Measurements from ENCODE around the gene MAML3. TPM values are rescaled to one million over a fixed set of nuclear protein-coding genes. Genes with fewer than 3 reads are reported as not detected.

The MAML3 gene
- total and polyA plus RNA-seq, 2 of the 13 experiments (the other 11 are each of a cell fraction or from before 2014, with no cell fraction given) = 0.05 to 0.13 TPM

DNA sequence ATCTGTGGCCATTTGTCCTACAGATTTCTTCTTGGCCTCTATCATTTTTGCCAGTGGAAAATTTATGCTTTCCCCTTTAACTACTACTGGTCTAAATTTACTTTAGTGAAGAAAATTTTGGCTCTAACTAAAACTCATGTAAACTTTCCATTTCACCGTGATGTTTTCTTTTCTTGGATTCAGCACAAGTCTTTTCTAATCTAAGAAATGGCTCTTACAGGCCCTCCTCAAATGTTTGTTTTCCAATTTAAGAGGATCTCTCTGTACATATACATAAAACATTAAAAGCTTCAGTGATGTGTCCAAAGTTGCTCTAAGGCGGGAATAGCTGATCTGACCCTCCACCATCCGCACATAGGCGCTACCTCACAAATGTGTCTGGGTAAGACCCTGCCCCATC lies 68.1 kb downstream of the MAML3 start:
- 61% methylated on average over 4 of the region's 4 CpGs for WGBS (ENCODE audit: low lambda C conversion rate)
- ChIA-PET CTCF (ENCODE audit: low intra/inter-chr PET ratio, low total read pairs) (no interaction called here), POLR2A (no interaction called here)
- DNase-seq (ENCODE audit: low spot score) (no peak), FAIRE-seq (no peak), ATAC-seq (no peak)
- H3K27ac ChIP-seq (ENCODE audit: extremely low read length, insufficient read depth, low read length) = no peak overlapping the region
- peaks cover 20% of the 10 kb centered on the region for H3K4me1 ChIP-seq (ENCODE audit: insufficient read depth, low read length)
- BruUV-seq (replicated peaks) = no TSS peak
- intact Hi-C loops (cut with micrococcal nuclease; ENCODE audit: unreplicated experiment) (no loop called here), in situ Hi-C loops (cut with HindIII; ENCODE audit: extremely low pct_ligation_motif_present, low pct_unique_long_range_greater_than_20kb) (no loop called here)
- H3K4me2 ChIP-seq (ENCODE audit: low read depth, low read length) = no peak overlapping the region
- TF ChIP-seq ZC3H4 (CRISPR knock-in tag; IDR thresholded peaks at IDR 0.05; ENCODE audit: borderline replicate concordance) (no peak), NFATC3 (CRISPR knock-in tag; IDR thresholded peaks at IDR 0.05) (no peak), ZNF253 (CRISPR knock-in tag; IDR thresholded peaks at IDR 0.05; ENCODE audit: borderline replicate concordance) (no peak), TOPORS (CRISPR knock-in tag; IDR thresholded peaks at IDR 0.05) (no peak), ZNF776 (CRISPR knock-in tag; IDR thresholded peaks at IDR 0.05) (no peak), JUN (CRISPR knock-in tag; IDR thresholded peaks at IDR 0.05) (no peak), NFIB (CRISPR knock-in tag; IDR thresholded peaks at IDR 0.05; ENCODE audit: borderline replicate concordance) (no peak)
- peaks cover 3 to 23% of the 10 kb centered on the region in 2 experiments; a peak in 3 of 5 replicates for H3K27me3 ChIP-seq (ENCODE audit: control insufficient read depth in 1 of 2, insufficient read depth in 2 of 2, low read length in 2 of 2)
- no peak overlapping the region for H3K9ac ChIP-seq (ENCODE audit: insufficient read depth, low read depth, low read length)
- H3K36me3 ChIP-seq (replicated peaks in 1 of 2; ENCODE audit: control insufficient read depth in 1 of 2, insufficient read depth in 2 of 2, low read length in 2 of 2) = no peaks in the 10 kb centered on the region
- no peaks in the 10 kb centered on the region for H3K9me3 ChIP-seq (ENCODE audit: low read length)
- H4K20me1 ChIP-seq (ENCODE audit: insufficient read depth, low read length) = no peaks in the 10 kb centered on the region
- no peak overlapping the region for H2AFZ ChIP-seq (ENCODE audit: low read length)
- H3K4me3 ChIP-seq (replicated peaks in 1 of 3; ENCODE audit: insufficient read depth in 1 of 3, low read depth in 2 of 3, low read length in 3 of 3) = no peak overlapping the region
- H3K79me2 ChIP-seq (ENCODE audit: insufficient read depth, low read length) = no peaks in the 10 kb centered on the region

DNA sequence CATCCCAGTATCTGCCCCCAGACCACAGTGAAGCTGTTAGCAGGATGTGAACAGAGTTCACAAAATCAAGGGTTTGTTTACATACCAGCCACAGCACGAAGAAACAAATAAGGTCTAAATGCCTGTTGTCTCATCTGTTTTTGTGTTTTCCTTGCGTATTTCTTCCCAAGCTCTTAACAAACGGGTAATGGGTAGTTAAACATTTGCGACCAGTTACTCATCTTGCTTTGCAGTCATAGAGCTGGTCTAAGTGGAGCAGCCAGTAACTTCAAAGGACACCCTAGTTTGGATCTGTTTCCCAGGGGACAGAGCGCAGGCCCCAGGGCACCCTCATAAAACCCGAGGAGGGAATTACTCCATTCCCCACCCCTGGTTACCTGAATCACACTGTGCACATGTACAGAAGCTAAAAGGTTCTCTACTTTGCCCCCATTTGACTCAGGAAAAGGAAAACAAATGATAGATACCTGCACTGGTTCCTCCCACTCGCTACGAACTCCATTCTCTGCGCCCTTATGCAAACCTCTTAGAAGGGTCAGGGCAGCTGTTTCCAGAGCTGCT lies 68.8 kb downstream of the MAML3 start:
- H3K9ac ChIP-seq (ENCODE audit: insufficient read depth, low read depth, low read length) = no peak overlapping the region
- no peak overlapping the region for H3K4me3 ChIP-seq (replicated peaks in 1 of 3; ENCODE audit: insufficient read depth in 1 of 3, low read depth in 2 of 3, low read length in 3 of 3)
- H4K20me1 ChIP-seq (ENCODE audit: insufficient read depth, low read length) = no peaks in the 10 kb centered on the region
- H3K9me3 ChIP-seq (ENCODE audit: low read length) = no peaks in the 10 kb centered on the region
- H3K4me1 ChIP-seq (ENCODE audit: insufficient read depth, low read length) = peaks cover 13% of the 10 kb centered on the region
- peaks cover 3 to 23% of the 10 kb centered on the region in 2 experiments; a peak in 3 of 5 replicates for H3K27me3 ChIP-seq (ENCODE audit: control insufficient read depth in 1 of 2, insufficient read depth in 2 of 2, low read length in 2 of 2)
- WGBS (ENCODE audit: low lambda C conversion rate) = 3% methylated on average over 9 of the region's 9 CpGs
- ATAC-seq (peak; percentile 41; the same call in 1 of the 3 replicates), FAIRE-seq (no peak), DNase-seq (ENCODE audit: low spot score) (no peak)
- ChIA-PET CTCF (ENCODE audit: low intra/inter-chr PET ratio, low total read pairs) (no interaction called here), POLR2A (no interaction called here)
- no peaks in the 10 kb centered on the region for H3K79me2 ChIP-seq (ENCODE audit: insufficient read depth, low read length)
- in situ Hi-C loops (cut with HindIII; ENCODE audit: extremely low pct_ligation_motif_present, low pct_unique_long_range_greater_than_20kb) = no loop called here
- H2AFZ ChIP-seq (ENCODE audit: low read length) = no peak overlapping the region
- intact Hi-C loops (cut with micrococcal nuclease; ENCODE audit: unreplicated experiment) = no loop called here
- H3K4me2 ChIP-seq (ENCODE audit: low read depth, low read length) = 0 out of 2 replicates have a peak overlapping the region, but pooled peaks have one; percentile 6
- TF ChIP-seq ATF7 (IDR thresholded peaks at IDR 0.05) (no peak), ATF7 (CRISPR knock-in tag; IDR thresholded peaks at IDR 0.05) (no peak), FOXA1 (IDR thresholded peaks at IDR 0.05) (no peak), FOXA1 (CRISPR knock-in tag; IDR thresholded peaks at IDR 0.05) (no peak), ZBTB7B (CRISPR knock-in tag; IDR thresholded peaks at IDR 0.05) (no peak), TOE1 (CRISPR knock-in tag; IDR thresholded peaks at IDR 0.05) (no peak), MXD4 (CRISPR knock-in tag; IDR thresholded peaks at IDR 0.05) (no peak), CHD4 (IDR thresholded peaks at IDR 0.05; ENCODE audit: borderline replicate concordance, low read length) (no peak), ZNF251 (CRISPR knock-in tag; IDR thresholded peaks at IDR 0.05) (no peak), ZFP36L1 (CRISPR knock-in tag; IDR thresholded peaks at IDR 0.05) (no peak), BHLHE40 (IDR thresholded peaks at IDR 0.05; ENCODE audit: low read length) (no peak)
- no peak overlapping the region for H3K27ac ChIP-seq (ENCODE audit: extremely low read length, insufficient read depth, low read length)
- no peaks in the 10 kb centered on the region for H3K36me3 ChIP-seq (replicated peaks in 1 of 2; ENCODE audit: control insufficient read depth in 1 of 2, insufficient read depth in 2 of 2, low read length in 2 of 2)
- BruUV-seq (replicated peaks) = no TSS peak

Measured in HepG2 (cell line).